Measurements from ENCODE around the gene DRG2.

DNA sequence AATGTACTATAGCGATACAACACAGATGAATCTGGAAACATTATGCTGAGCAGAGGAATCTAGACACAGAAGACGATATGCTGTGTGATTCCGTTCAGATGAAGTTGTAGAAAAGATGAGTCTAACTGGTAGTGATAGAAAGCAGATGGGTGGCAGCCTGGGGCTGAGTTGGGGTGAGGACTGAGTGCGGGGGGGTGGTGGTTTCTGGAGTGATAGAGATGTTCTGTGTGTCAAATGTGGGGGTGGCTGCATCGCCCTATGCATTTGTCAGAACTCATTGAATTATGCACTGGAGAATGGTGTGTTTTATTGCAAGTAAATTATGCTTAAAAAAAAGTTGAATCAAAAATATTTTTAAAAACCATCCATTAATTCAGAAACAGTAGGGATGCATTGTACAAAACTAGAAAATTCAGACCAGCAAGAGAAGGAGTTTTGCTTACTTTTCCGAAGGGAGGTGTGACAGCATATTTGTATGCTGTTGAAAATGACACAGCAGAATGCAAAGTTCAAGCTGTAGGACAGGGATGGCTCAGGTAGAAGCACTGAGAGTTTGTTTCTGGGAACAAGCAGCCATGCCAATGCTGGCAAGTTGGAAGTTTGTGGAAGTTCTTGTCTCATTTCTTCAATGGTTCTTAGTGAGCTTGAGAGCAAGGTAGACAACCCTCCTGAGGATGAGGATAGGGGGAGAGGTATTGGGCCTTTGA is 13.0 kb upstream of the DRG2 start:
- TF ChIP-seq GATA3 (IDR thresholded peaks at IDR 0.05; ENCODE audit: low read depth, low read length) (no peak), GATA2 (IDR thresholded peaks at IDR 0.05; ENCODE audit: low read depth, low read length) (no peak)
